Upper lobe of left lung (tissue), 4 donors: Measurements from ENCODE around the gene ACVR1B.

ENCODE experiments used
- CTCF ChIP-seq, 6 experiments: fragments of 450-650 bp in 4 of 6; fragments of 200-600 bp in 2 of 6; sonication (generic) in 2 of 6; IDR thresholded peaks; one replicate each; pipeline ENCODE4 v1.5.1; 2016 to 2019; ENCODE audit warnings: antibody characterized with exemption in 6 of 6
- EP300 ChIP-seq, 4 donors: sonication (generic); formaldehyde crosslinking; IDR thresholded peaks; one replicate each; pipeline ENCODE4 v1.5.1; 2017; ENCODE audit warnings: antibody characterized with exemption in 4 of 4, control low read depth in 2 of 4
- POLR2A ChIP-seq, 4 donors: fragments of 450-650 bp; IDR thresholded peaks; one replicate each; pipeline ENCODE4 v1.5.1; 2016 to 2017; ENCODE audit warnings: antibody characterized with exemption in 4 of 4, mild to moderate bottlenecking in 2 of 4
- POLR2AphosphoS5 ChIP-seq, 2 donors: sonication (generic); formaldehyde crosslinking; IDR thresholded peaks; one replicate each; pipeline ENCODE4 v1.5.1; 2017; ENCODE audit warnings: antibody characterized with exemption in 2 of 2

DNA sequence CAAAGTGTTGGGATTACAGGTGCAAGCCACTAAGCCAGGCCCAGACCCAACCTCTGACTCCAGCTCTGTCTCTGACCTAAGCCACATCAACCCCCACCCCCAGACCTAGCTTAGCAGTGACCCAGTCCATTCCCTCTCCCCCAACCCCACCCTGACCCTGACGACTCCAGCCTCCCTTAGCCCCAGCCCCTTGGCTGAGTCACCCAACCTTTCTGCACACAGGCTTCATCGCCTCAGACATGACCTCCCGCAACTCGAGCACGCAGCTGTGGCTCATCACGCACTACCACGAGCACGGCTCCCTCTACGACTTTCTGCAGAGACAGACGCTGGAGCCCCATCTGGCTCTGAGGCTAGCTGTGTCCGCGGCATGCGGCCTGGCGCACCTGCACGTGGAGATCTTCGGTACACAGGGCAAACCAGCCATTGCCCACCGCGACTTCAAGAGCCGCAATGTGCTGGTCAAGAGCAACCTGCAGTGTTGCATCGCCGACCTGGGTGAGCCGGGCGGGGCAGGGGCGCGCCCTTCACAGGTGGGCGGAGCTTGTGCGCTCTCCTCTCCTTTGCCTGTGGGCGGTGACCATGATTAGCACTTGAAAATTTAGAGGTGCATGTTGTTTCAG, 36.4 kb upstream of the ACVR1B start:
- no peak for TF ChIP-seq CTCF (IDR thresholded peaks at IDR 0.05)
- no peak for TF ChIP-seq POLR2A (IDR thresholded peaks at IDR 0.05)
- TF ChIP-seq POLR2AphosphoS5 (IDR thresholded peaks at IDR 0.05), result no peak
- TF ChIP-seq EP300 (IDR thresholded peaks at IDR 0.05), result no peak
